ENCODE results near the gene METTL23. TPM values are rescaled to one million over a fixed set of nuclear protein-coding genes. Genes with fewer than 3 reads are reported as not detected.

The METTL23 gene
- total RNA-seq, 1 experiment from 2014 or later, result 43.4 TPM

DNA sequence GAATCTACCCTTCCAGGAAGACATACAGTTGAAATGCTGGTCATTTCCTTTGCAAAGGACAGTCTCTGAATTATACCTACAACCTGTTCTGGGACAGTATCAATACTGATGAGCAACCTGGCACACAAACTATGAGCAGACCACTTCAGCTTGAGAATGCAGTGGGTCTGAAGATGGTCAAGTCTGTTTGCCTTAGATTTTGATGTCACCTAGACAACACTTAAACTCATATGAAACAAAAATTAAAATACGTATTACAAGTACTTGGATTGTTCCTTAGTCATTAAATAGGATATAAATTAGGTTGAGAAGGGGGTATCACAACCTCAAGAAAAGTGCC lies 6.9 kb downstream of the METTL23 start:
- H3K4me1 ChIP-seq (ENCODE audit: low read length), result peaks cover 47% of the 10 kb centered on the region
- H3K36me3 ChIP-seq (ENCODE audit: insufficient read depth, low read length), result peaks cover 43% of the 10 kb centered on the region
- H4K20me1 ChIP-seq (ENCODE audit: insufficient read depth, low read depth, low read length), result peaks cover 27% of the 10 kb centered on the region
- H3K4me2 ChIP-seq (ENCODE audit: low read depth, low read length, poor library complexity, severe bottlenecking), result peak overlapping the region; percentile 87
- no peak for DNase-seq
- no peak overlapping the region for H2AFZ ChIP-seq (ENCODE audit: low read length)
- H3K4me3 ChIP-seq (ENCODE audit: low read length), result peak overlapping the region; percentile 16; the same call in 1 of the 2 replicates
- peak overlapping the region; percentile 15; the same call in 1 of the 2 replicates for H3K9ac ChIP-seq (ENCODE audit: low read length)
- no peaks in the 10 kb centered on the region for H3K9me2 ChIP-seq (replicated peaks; ENCODE audit: insufficient read depth, low read length)
- peak overlapping the region; percentile 91 for H3K27ac ChIP-seq (ENCODE audit: low read length)
- H3K27me3 ChIP-seq (ENCODE audit: low read length), result no peaks in the 10 kb centered on the region
- no peaks in the 10 kb centered on the region for H3K9me3 ChIP-seq (ENCODE audit: low read length)
- peaks cover 45% of the 10 kb centered on the region for H3K79me2 ChIP-seq (ENCODE audit: low read length)

DNA sequence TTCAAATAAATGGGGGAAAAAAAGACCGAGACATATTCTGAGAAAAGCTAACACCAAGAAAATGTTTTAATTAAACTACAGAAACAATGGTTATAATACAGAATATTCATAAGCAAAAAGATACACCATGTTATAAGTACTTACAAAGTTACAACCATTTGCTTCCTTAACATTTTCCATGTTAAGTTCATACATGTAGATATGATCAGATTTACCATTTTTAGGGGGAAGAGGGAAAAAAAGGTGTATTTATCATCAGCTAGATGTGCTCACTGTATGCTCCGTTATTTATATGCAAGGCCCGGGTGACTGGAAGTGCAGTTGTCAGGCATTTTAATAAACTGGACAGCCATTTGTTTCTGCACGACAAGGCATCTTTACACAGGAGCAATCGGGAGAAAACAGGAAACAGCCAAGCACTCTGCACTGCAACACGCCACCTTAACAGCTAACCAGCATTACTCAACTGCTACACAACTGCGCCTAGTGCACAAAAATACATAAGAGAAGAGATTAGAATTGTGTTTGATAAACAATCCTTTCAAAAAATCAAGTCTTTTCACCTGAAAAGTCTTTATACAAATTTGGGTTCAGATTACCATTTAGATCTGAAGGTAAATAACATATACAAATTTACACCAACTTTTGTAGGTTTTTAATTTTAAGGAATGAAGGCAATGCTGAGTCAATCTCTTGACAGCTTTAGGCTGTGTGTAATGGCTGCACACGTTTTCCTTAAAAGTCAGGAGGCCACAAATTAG lies 7.6 kb downstream of the METTL23 start:
- peaks cover 43% of the 10 kb centered on the region for H3K36me3 ChIP-seq (ENCODE audit: insufficient read depth, low read length)
- DNase-seq, result peak; percentile 54
- no peaks in the 10 kb centered on the region for H3K9me2 ChIP-seq (replicated peaks; ENCODE audit: insufficient read depth, low read length)
- no peaks in the 10 kb centered on the region for H3K27me3 ChIP-seq (ENCODE audit: low read length)
- H3K9me3 ChIP-seq (ENCODE audit: low read length), result no peaks in the 10 kb centered on the region
- H3K4me1 ChIP-seq (ENCODE audit: low read length), result peaks cover 52% of the 10 kb centered on the region
- H3K4me2 ChIP-seq (ENCODE audit: low read depth, low read length, poor library complexity, severe bottlenecking), result peak overlapping the region; percentile 87
- peak overlapping the region; percentile 98 for H3K9ac ChIP-seq (ENCODE audit: low read length)
- no peak overlapping the region for H2AFZ ChIP-seq (ENCODE audit: low read length)
- H4K20me1 ChIP-seq (ENCODE audit: insufficient read depth, low read depth, low read length), result peaks cover 27% of the 10 kb centered on the region
- peak overlapping the region; percentile 94 for H3K4me3 ChIP-seq (ENCODE audit: low read length)
- H3K79me2 ChIP-seq (ENCODE audit: low read length), result peaks cover 49% of the 10 kb centered on the region
- peak overlapping the region; percentile 91 for H3K27ac ChIP-seq (ENCODE audit: low read length)

DNA sequence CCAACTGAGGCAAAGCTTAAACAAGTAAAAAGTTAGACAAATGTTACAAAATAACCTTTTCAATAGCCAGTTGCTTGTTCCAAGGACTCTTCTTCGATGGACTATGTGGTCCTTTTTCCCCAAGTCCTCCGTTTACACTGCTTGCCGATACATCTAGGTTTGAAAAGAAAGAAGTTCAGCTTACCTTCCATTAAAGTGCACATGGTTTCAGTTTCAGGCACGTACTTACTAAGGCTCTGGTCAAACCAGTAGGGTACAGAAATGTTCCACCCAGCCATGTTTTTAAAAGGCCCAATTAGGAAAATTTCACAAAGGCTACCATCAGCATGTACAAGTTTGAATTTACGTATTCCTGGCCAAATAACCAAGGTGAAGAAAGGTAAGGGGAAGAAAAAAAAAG lies 8.4 kb downstream of the METTL23 start:
- peaks cover 27% of the 10 kb centered on the region for H4K20me1 ChIP-seq (ENCODE audit: insufficient read depth, low read depth, low read length)
- peak overlapping the region; percentile 98 for H3K9ac ChIP-seq (ENCODE audit: low read length)
- no peaks in the 10 kb centered on the region for H3K9me2 ChIP-seq (replicated peaks; ENCODE audit: insufficient read depth, low read length)
- H3K79me2 ChIP-seq (ENCODE audit: low read length), result peaks cover 44% of the 10 kb centered on the region
- H3K27ac ChIP-seq (ENCODE audit: low read length), result peak overlapping the region; percentile 91
- peak; percentile 70 for DNase-seq
- H2AFZ ChIP-seq (ENCODE audit: low read length), result no peak overlapping the region
- no peaks in the 10 kb centered on the region for H3K9me3 ChIP-seq (ENCODE audit: low read length)
- peaks cover 43% of the 10 kb centered on the region for H3K36me3 ChIP-seq (ENCODE audit: insufficient read depth, low read length)
- H3K4me2 ChIP-seq (ENCODE audit: low read depth, low read length, poor library complexity, severe bottlenecking), result peak overlapping the region; percentile 87
- H3K4me3 ChIP-seq (ENCODE audit: low read length), result peak overlapping the region; percentile 94
- H3K4me1 ChIP-seq (ENCODE audit: low read length), result peaks cover 54% of the 10 kb centered on the region
- H3K27me3 ChIP-seq (ENCODE audit: low read length), result no peaks in the 10 kb centered on the region

DNA sequence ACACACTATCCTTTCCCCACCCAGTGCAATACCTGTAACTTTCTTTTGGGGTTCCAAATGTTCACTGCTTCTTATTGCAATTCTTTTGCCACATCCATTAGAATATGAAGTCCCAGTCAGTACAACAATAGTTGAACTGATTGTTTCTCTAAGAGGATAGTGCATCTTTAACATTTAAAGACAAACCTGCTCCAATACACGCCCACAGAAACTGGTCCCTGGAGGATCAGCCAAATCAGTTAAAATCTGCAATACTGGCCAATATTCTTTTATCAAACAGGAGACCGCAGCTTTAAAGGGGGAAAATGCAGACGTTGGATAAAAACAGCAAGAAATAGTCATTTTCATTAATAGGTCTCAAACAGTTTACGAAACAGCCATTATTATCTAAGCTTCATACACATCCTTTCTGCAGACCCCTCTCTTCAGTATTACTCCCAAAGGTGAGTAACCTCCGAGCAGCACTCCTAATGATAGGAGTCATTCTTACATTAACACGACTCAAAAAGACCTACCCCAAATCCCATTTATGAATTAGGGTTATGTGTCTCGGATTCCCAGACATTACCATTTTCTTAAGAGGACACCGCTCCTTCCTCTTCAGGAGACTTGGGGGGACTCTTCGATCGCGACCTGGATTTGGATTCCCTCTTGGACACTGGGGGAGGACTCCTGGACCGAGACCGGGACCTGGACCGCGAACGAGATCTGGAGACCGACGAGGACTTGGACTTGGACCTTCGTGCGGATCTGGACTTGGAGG lies 9.1 kb downstream of the METTL23 start:
- Histone ChIP-seq H2AFZ (ENCODE audit: low read length) (no peak overlapping the region), H3K4me1 (ENCODE audit: low read length) (peaks cover 58% of the 10 kb centered on the region)
- peak; percentile 56 for DNase-seq

DNA sequence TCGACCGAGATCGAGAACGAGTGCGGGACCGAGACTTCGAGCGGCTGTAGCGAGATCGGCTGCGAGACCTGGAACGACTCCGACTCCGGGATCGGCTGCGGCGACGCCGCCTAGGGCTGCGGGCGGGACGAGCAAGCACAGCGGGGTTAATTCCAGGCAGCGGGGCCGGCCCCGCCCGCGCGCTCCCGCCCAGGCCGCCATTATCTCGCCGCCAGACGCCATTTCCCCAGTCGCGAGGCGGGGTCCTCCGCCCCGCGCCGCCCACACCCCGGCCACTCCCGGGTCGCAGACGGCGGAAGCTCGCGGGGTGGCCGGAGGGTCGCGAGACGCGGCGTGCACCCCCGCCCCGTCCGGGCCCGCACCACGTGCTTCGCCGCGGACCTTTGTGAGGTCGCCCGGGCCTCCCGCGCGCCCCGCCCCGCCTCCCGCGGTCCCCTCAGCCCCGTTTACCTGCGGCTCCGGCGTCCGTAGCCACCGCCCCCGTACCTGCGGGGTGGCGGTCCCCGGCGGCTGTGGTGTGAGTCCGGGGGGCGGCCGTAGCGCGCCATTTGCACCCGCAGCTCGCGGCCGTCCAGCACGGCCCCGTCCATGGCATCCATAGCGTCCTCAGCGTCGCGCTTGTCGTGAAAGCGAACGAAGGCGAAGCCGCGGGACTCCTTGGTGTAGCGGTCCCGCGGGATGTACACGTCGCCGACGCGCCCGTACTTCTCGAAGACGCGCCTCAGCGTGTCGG lies 9.9 kb downstream of the METTL23 start:
- H3K9me3 ChIP-seq (ENCODE audit: low read length), result no peaks in the 10 kb centered on the region
- H3K9ac ChIP-seq (ENCODE audit: low read length), result peak overlapping the region; percentile 98
- H3K4me1 ChIP-seq (ENCODE audit: low read length), result peaks cover 53% of the 10 kb centered on the region
- peak; percentile 76 for DNase-seq
- H3K27ac ChIP-seq (ENCODE audit: low read length), result peak overlapping the region; percentile 91
- H3K79me2 ChIP-seq (ENCODE audit: low read length), result peaks cover 39% of the 10 kb centered on the region
- H4K20me1 ChIP-seq (ENCODE audit: insufficient read depth, low read depth, low read length), result peaks cover 26% of the 10 kb centered on the region
- no peaks in the 10 kb centered on the region for H3K9me2 ChIP-seq (replicated peaks; ENCODE audit: insufficient read depth, low read length)
- peaks cover 43% of the 10 kb centered on the region for H3K36me3 ChIP-seq (ENCODE audit: insufficient read depth, low read length)
- no peak overlapping the region for H2AFZ ChIP-seq (ENCODE audit: low read length)
- H3K4me2 ChIP-seq (ENCODE audit: low read depth, low read length, poor library complexity, severe bottlenecking), result peak overlapping the region; percentile 87
- H3K4me3 ChIP-seq (ENCODE audit: low read length), result peak overlapping the region; percentile 94
- H3K27me3 ChIP-seq (ENCODE audit: low read length), result no peaks in the 10 kb centered on the region

More for the DNA sequence above, 9.1 kb downstream of the METTL23 start:
- Histone ChIP-seq H3K9me3 (ENCODE audit: low read length) (no peaks in the 10 kb centered on the region), H3K9ac (ENCODE audit: low read length) (peak overlapping the region; percentile 98), H3K36me3 (ENCODE audit: insufficient read depth, low read length) (peaks cover 43% of the 10 kb centered on the region), H3K27ac (ENCODE audit: low read length) (peak overlapping the region; percentile 91), H3K4me2 (ENCODE audit: low read depth, low read length, poor library complexity, severe bottlenecking) (peak overlapping the region; percentile 87), H4K20me1 (ENCODE audit: insufficient read depth, low read depth, low read length) (peaks cover 27% of the 10 kb centered on the region), H3K79me2 (ENCODE audit: low read length) (peaks cover 39% of the 10 kb centered on the region), H3K9me2 (replicated peaks; ENCODE audit: insufficient read depth, low read length) (no peaks in the 10 kb centered on the region), H3K27me3 (ENCODE audit: low read length) (no peaks in the 10 kb centered on the region), H3K4me3 (ENCODE audit: low read length) (peak overlapping the region; percentile 94)

DNA sequence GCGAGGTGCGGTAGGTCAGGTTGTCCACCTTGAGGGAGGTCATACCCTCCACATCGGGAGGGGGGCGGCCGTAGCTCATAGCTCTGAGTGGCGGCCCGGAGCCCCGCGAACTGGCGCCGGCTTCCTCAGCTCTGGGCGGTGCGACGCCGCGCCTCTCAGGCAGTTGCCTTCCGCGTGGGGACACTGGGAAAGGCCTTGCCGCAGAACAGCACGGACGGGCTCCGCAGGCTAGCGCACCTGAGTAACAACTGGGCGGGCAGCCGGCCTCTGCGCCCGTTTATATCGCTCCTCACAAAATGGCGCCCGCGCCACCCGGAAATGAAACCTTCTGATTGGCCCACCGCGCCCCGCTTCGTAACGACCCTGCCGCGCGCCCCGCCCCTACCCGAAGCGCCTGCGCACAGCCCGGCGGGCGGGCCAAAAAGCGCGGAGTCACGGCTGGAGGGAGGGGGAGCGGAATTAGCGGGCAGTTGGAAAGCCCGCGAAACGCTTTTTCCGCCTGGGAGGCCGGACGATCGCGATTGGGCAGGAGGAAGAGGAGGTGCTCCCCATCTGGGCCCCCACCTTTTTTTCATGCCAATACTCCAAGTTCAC lies 10.5 kb downstream of the METTL23 start, which contains the start of gene SRSF2:
SRSF2 (minus strand) TSS at position 250 of the 594 bp plus-strand sequence; CDS start at position 79, 171 bp downstream.
- peaks cover 23% of the 10 kb centered on the region for H4K20me1 ChIP-seq (ENCODE audit: insufficient read depth, low read depth, low read length)
- DNase-seq, result peak; percentile 100
- peaks cover 43% of the 10 kb centered on the region for H3K36me3 ChIP-seq (ENCODE audit: insufficient read depth, low read length)
- peaks cover 48% of the 10 kb centered on the region for H3K4me1 ChIP-seq (ENCODE audit: low read length)
- H3K27ac ChIP-seq (ENCODE audit: low read length), result peak within 1 kb of the TSS; percentile 91
- no peaks in the 10 kb centered on the region for H3K9me2 ChIP-seq (replicated peaks; ENCODE audit: insufficient read depth, low read length)
- peak within 1 kb of the TSS; percentile 98 for H3K9ac ChIP-seq (ENCODE audit: low read length)
- H3K4me2 ChIP-seq (ENCODE audit: low read depth, low read length, poor library complexity, severe bottlenecking), result peak within 1 kb of the TSS; percentile 94
- H3K79me2 ChIP-seq (ENCODE audit: low read length), result peaks cover 39% of the 10 kb centered on the region
- peak within 1 kb of the TSS; percentile 70 for H2AFZ ChIP-seq (ENCODE audit: low read length)
- peak within 1 kb of the TSS; percentile 94 for H3K4me3 ChIP-seq (ENCODE audit: low read length)
- no peaks in the 10 kb centered on the region for H3K9me3 ChIP-seq (ENCODE audit: low read length)
- H3K27me3 ChIP-seq (ENCODE audit: low read length), result no peaks in the 10 kb centered on the region

DNA sequence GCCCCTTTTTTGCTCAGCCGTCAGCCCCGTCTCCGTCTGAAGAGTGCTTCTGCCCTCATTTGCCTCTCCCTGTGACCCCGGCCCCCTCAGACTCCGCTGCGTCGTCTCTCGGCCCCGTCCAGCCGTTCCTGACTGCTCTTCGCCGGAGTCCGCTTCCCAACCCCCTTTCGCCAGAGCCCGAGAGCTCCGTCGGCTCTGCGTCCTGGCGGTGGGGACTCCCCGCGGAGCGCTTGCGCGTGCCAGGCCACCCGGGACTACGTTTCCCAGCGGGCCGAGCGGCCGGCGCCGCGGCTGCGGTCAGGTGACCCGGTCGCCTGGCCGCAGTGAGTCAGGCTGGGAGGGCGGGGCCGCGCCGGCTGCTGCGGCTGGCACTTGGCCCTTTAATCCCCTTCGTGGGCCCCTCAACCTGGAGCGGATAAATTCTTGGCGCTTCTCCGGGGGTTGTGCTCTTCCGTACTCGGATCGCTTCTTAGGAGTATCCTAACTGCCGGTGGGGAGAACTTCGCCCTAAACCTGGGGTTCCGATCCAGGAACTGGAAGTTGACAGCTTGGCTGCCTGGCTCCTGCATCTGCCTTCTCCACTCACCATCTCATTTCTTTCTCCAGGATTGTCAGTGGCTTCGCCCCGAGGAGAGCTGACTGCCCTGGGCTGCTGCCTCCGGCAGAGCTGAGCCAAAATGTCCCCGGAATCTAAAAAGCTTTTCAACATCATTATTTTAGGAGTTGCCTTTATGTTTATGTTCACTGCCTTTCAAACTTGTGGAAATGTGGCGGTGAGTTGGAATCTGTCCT lies 11.2 kb downstream of the METTL23 start, which contains the start of gene MFSD11:
MFSD11 (plus strand) TSS at position 444 of the 792 bp plus-strand sequence; CDS start at position 678, 234 bp downstream.
- Histone ChIP-seq H3K4me3 (ENCODE audit: low read length) (peak within 1 kb of the TSS; percentile 94), H3K9me2 (replicated peaks; ENCODE audit: insufficient read depth, low read length) (no peaks in the 10 kb centered on the region), H2AFZ (ENCODE audit: low read length) (peak within 1 kb of the TSS; percentile 70), H3K4me1 (ENCODE audit: low read length) (peaks cover 45% of the 10 kb centered on the region), H3K27ac (ENCODE audit: low read length) (peak within 1 kb of the TSS; percentile 91), H4K20me1 (ENCODE audit: insufficient read depth, low read depth, low read length) (peaks cover 23% of the 10 kb centered on the region), H3K9me3 (ENCODE audit: low read length) (no peaks in the 10 kb centered on the region), H3K4me2 (ENCODE audit: low read depth, low read length, poor library complexity, severe bottlenecking) (peak within 1 kb of the TSS; percentile 94), H3K36me3 (ENCODE audit: insufficient read depth, low read length) (peaks cover 39% of the 10 kb centered on the region), H3K9ac (ENCODE audit: low read length) (peak within 1 kb of the TSS; percentile 98), H3K79me2 (ENCODE audit: low read length) (peaks cover 39% of the 10 kb centered on the region), H3K27me3 (ENCODE audit: low read length) (no peaks in the 10 kb centered on the region)
- peak; percentile 96 for DNase-seq

Data from Karpas-422 (cell line).